DMS153 treated with DMSO at 0.1 percent for 48 hours (cell line): ENCODE measurements around the gene KBTBD8.

Experiments
- DNase-seq: peaks from one replicate; lab custom pipeline; 2025; ENCODE audit not compliant: unreplicated experiment; lab: John Stamatoyannopoulos, UW

The KBTBD8 gene

GRCh38 chr3:67033079-67033478 is 35.0 kb downstream of the KBTBD8 start:
- no peak for DNase-seq

GRCh38 chr3:67034371-67034770 is 36.3 kb downstream of the KBTBD8 start:
- DNase-seq: no peak

DNA sequence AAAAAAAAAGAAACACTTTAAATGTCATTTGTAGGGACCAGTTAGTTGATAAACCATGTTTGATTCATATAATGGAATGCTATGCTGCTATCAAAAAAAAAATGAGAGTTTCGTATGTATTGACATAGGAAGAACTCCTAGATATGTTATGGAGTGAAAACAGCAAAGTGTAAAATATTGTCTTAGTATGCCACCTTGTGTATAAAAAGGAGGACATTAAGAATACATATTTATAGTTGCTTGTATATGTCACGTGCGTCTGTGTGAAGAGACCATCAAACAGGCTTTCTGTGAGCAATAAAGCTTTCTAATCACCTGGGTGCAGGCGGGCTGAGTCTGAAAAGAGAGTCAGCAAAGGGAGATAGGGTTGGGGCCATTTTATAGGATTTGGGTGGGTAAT is 39.5 kb downstream of the KBTBD8 start:
- no peak for DNase-seq

- DNase-seq: no peak
Measured at GRCh38 chr3:67044295-67044694, 46.2 kb downstream of the KBTBD8 start.

GRCh38 chr3:67044955-67045354 is 46.8 kb downstream of the KBTBD8 start:
- DNase-seq: no peak

DNA sequence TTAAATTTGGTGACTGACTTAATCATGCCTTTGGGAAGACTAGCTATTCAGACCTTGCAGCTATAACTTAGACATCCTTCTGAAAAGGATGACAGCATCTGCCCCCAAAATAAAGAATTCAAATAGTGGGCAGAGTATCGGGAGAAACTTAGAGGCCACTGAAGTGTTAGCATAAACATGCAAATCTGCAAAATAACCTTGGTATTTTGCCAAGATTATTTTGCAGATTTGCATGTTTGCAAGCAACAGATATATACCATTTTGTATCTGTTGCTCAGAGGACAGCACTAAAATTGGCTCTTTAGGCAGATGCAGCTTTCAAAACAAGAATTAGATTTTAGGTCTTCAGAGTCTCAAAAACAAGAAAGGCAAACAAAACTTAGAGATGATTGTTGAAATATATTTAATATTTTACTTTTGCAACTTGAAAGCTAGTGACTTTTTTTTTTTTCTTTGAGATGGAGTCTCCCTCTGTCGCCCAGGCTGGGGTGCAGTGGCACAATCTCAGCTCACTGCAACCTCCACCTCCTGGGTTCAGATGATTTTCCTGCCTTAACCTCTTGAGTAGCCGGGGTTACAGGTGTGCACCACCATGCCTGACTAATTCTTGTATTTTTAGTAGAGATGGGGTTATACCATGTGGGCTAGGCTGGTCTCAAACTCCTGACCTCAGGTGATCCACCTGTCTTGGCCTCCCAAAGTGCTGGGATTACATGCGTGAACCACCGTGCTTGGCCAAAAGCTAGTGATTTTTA is 47.8 kb downstream of the KBTBD8 start:
- no peak for DNase-seq

DNA sequence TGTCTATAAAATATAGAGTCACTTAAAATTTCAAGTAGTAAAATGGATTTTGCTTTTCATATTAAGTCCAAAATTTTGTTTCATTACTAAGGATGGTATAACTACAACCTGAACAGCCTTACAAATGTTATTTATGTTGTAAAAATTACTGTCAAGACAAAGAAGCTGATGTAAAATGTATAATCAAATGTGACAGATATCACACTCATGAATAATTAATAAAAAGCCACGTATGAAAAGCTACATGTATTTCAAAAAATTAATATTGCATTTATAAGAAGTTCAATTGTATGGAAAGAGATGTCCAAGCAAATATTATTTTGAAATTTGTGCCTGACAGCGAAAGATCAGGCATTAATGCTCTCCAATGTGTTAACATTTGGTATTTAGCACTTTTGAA is 48.9 kb downstream of the KBTBD8 start:
- DNase-seq: no peak

GRCh38 chr3:67048067-67048714 is 50.1 kb downstream of the KBTBD8 start:
- no peak for DNase-seq

DNA sequence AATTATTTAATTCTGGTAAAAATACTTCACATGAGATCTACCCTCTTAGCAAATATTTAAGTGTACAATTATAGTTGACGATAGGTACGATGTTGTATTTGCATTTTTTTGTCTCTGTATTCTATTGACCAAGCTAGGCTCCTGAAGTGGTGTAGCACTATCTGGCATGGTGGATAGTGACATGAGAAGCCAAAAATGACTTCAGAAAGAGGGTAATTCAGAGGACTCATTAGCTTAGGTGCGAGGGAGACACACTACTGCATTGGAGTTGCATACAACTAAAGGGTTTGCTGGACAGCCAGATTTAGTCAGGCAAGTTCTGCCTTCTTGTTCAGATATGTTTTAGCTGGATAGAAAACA is 50.6 kb downstream of the KBTBD8 start:
- DNase-seq: no peak

GRCh38 chr3:67059443-67059842 is 61.3 kb downstream of the KBTBD8 start:
- no peak for DNase-seq
